ENCODE measurements around the gene DGKB. TPM values are rescaled to one million over a fixed set of nuclear protein-coding genes. Genes with fewer than 3 reads are reported as not detected.

The DGKB gene
- total and polyA plus RNA-seq, 2 of the 8 experiments (the other 6 are each of a cell fraction or from before 2014, with no cell fraction given) = 1.9 to 2.6 TPM

DNA sequence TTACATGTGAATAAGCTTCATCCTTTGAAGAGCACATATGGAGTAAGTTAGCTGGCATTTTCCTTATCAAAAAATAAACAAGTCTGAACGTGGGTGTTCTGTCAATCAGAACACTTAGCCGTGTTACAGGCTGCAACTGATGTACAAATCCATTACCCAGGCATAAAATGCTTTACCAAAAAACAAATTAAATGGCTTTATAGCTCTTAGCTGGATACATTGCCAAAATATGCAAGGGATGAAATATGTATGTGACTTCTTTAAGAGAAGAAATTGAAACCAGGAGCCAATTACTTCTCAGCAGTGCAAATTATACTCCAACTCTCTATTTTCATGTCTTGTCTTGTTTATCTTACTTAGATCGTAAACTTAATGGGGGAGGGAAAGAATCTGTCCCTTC is 214.8 kb downstream of the DGKB start:
- Histone ChIP-seq H4K5ac (ENCODE audit: insufficient read length, low read depth, low read length) (no peak overlapping the region), H3K4me2 (ENCODE audit: insufficient read depth in 1 of 2, low read depth in 2 of 2, low read length in 2 of 2) (no peak overlapping the region), H4K91ac (replicated peaks; ENCODE audit: insufficient read length, low read length) (no peak overlapping the region), H2BK20ac (ENCODE audit: low read length) (no peak overlapping the region), H4K20me1 (replicated peaks in 1 of 2; ENCODE audit: control insufficient read depth in 1 of 2, insufficient read depth in 2 of 2, low read length in 2 of 2) (no peaks in the 10 kb centered on the region), H2BK15ac (ENCODE audit: low read length) (no peak overlapping the region), H3K79me1 (ENCODE audit: low read depth, low read length) (no peaks in the 10 kb centered on the region), H3K4me3 (ENCODE audit: extremely low read depth in 1 of 4, insufficient read depth in 2 of 4, low read depth in 3 of 4, low read length in 4 of 4) (no peak overlapping the region), H3K4me1 (replicated peaks in 1 of 4; ENCODE audit: control insufficient read depth in 3 of 4, insufficient read depth in 4 of 4, low read length in 3 of 4) (no peaks in the 10 kb centered on the region), H2BK5ac (ENCODE audit: low read depth, low read length) (no peak overlapping the region), H2AFZ (ENCODE audit: low read length) (no peak overlapping the region), H3K23me2 (ENCODE audit: low read depth, low read length) (no peaks in the 10 kb centered on the region; the same call in 1 of the 2 replicates), H2BK12ac (ENCODE audit: low read depth, low read length) (no peak overlapping the region), H3K56ac (replicated peaks; ENCODE audit: insufficient read length, low read depth, low read length) (no peak overlapping the region), H2AK5ac (ENCODE audit: low read depth, low read length) (no peak overlapping the region), H3K79me2 (ENCODE audit: control insufficient read depth in 1 of 2, insufficient read depth in 2 of 2, low read length in 2 of 2) (no peaks in the 10 kb centered on the region), H3K9me3 (ENCODE audit: insufficient read depth in 2 of 2, low read depth in 1 of 2, low read length in 1 of 2) (no peaks in the 10 kb centered on the region), H3K27ac (ENCODE audit: low read depth, low read length) (no peak overlapping the region), H3K14ac (ENCODE audit: insufficient read length) (no peak overlapping the region), H2BK120ac (replicated peaks; ENCODE audit: low read depth, low read length) (no peak overlapping the region), H3K23ac (ENCODE audit: insufficient read length) (no peak overlapping the region), H3K4ac (replicated peaks; ENCODE audit: insufficient read length, low read depth, low read length) (no peak overlapping the region), H3K18ac (ENCODE audit: extremely low read depth, low read length) (no peak overlapping the region), H3K9ac (replicated peaks in 1 of 4; ENCODE audit: extremely low read depth in 1 of 4, low read depth in 3 of 4, low read length in 3 of 4) (no peak overlapping the region), H3K36me3 (ENCODE audit: control insufficient read depth in 2 of 4, insufficient read depth in 4 of 4, low read length in 3 of 4) (no peaks in the 10 kb centered on the region), H4K8ac (ENCODE audit: extremely low read depth, insufficient read depth, low read length) (no peak overlapping the region), H3K27me3 (replicated peaks in 1 of 4; ENCODE audit: control insufficient read depth in 3 of 4, extremely low read depth in 1 of 4, insufficient read depth in 3 of 4, low read length in 3 of 4) (no peaks in the 10 kb centered on the region)
- POLR2A ChIA-PET (ENCODE audit: partially characterized antibody) = no interaction called here
- CTCF ChIA-PET (ENCODE audit: partially characterized antibody) = interaction anchor here (0.7 kb wide), 1 partner anchor 230 kb away, joined by 3 read pairs; no protein-coding TSS in a partner anchor
- 89% methylated on average over 3 of the region's 3 CpGs; no CpG with 5 or more reads in 1 of the 2 experiments for WGBS, 2 experiments (ENCODE audit: extremely low coverage in 1 of 2, insufficient coverage in 1 of 2, insufficient read length in 1 of 2, insufficient replicate concordance in 2 of 2, low coverage in 1 of 2, low lambda C conversion rate in 2 of 2, missing lambda C conversion rate in 1 of 2)
- FAIRE-seq (no peak), DNase-seq (ENCODE audit: low read depth in 1 of 2, low spot score in 2 of 2) (no peak)
- TF ChIP-seq SP1 (IDR thresholded peaks at IDR 0.05; ENCODE audit: low read depth, low read length) = no peak
- TF ChIP-seq SIRT6 (IDR thresholded peaks at IDR 0.05; ENCODE audit: low read length) = no peak
- TF ChIP-seq GTF2F1 (IDR thresholded peaks at IDR 0.05; ENCODE audit: borderline replicate concordance, low read depth, low read length) = no peak
- no peak for TF ChIP-seq SP2 (IDR thresholded peaks at IDR 0.05; ENCODE audit: low read length)
- TF ChIP-seq CREB1 (IDR thresholded peaks at IDR 0.05) = no peak
- no peak for TF ChIP-seq BACH1 (IDR thresholded peaks at IDR 0.05; ENCODE audit: low read length)
- TF ChIP-seq GABPA (IDR thresholded peaks at IDR 0.05; ENCODE audit: borderline replicate concordance, insufficient read depth, low read length) = no peak
- no peak for TF ChIP-seq YY1 (IDR thresholded peaks at IDR 0.05; ENCODE audit: low read depth, low read length)
- TF ChIP-seq RBBP5 (IDR thresholded peaks at IDR 0.05; ENCODE audit: borderline replicate concordance, low read depth, low read length) = no peak
- TF ChIP-seq, protein P1, sequence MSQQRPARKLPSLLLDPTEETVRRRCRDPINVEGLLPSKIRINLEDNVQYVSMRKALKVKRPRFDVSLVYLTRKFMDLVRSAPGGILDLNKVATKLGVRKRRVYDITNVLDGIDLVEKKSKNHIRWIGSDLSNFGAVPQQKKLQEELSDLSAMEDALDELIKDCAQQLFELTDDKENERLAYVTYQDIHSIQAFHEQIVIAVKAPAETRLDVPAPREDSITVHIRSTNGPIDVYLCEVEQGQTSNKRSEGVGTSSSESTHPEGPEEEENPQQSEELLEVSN (IDR thresholded peaks at IDR 0.05) = no peak
- TF ChIP-seq BCL11A (IDR thresholded peaks at IDR 0.05; ENCODE audit: low read depth in 2 of 2, low read length in 2 of 2) = no peak
- TF ChIP-seq CHD1 (IDR thresholded peaks at IDR 0.05; ENCODE audit: low read depth, low read length) = no peak
- no peak for TF ChIP-seq USF2 (IDR thresholded peaks at IDR 0.05; ENCODE audit: low read length)
- no peak for TF ChIP-seq RFX5 (IDR thresholded peaks at IDR 0.05; ENCODE audit: borderline replicate concordance, low read depth, low read length)
- no peak for TF ChIP-seq TBP (IDR thresholded peaks at IDR 0.05; ENCODE audit: low read depth, low read length)

Data from H1 (cell line).